ENCODE results near the gene RNF130. TPM values are rescaled to one million over a fixed set of nuclear protein-coding genes. Genes with fewer than 3 reads are reported as not detected.

RNF130 gene
- total RNA-seq, 2 donors from 2014 or later, result 83.9 to 151 TPM

- Histone ChIP-seq H3K27ac (no peak overlapping the region), H3K9me3 (no peaks in the 10 kb centered on the region), H3K36me3 (peaks cover 7% of the 10 kb centered on the region), H3K4me3 (no peak overlapping the region), H3K27me3 (replicated peaks; ENCODE audit: insufficient read depth) (no peaks in the 10 kb centered on the region), H3K4me1 (ENCODE audit: control insufficient read depth in 1 of 2, low read depth in 2 of 2) (peaks cover 9 to 17% of the 10 kb centered on the region in 2 donors)
- DNase-seq (ENCODE audit: low spot score) (no peak), ATAC-seq (ENCODE audit: insufficient number of reproducible peaks, low FRiP score, low read depth) (no peak)
- TF ChIP-seq CTCF (IDR thresholded peaks at IDR 0.05), result no peak
These were observed 28.2 kb downstream of the RNF130 start for GRCh38 chr5:180043377-180043776.

- DNase-seq (ENCODE audit: low spot score), result no peak
- peaks cover 16% of the 10 kb centered on the region for H3K36me3 ChIP-seq
- TF ChIP-seq CTCF (IDR thresholded peaks at IDR 0.05), result no peak
- H3K27me3 ChIP-seq (replicated peaks; ENCODE audit: insufficient read depth), result no peaks in the 10 kb centered on the region
- H3K4me1 ChIP-seq (ENCODE audit: control insufficient read depth in 1 of 2, low read depth in 2 of 2), result peaks cover 0 to 2% of the 10 kb centered on the region in 2 donors
- no peaks in the 10 kb centered on the region for H3K9me3 ChIP-seq
- H3K4me3 ChIP-seq, result no peak overlapping the region
- ATAC-seq (ENCODE audit: insufficient number of reproducible peaks, low FRiP score, low read depth), result no peak
- no peak overlapping the region for H3K27ac ChIP-seq
These were observed 30.0 kb downstream of the RNF130 start for GRCh38 chr5:180041301-180042274.

GRCh38 chr5:180040287-180041214 is 31.0 kb downstream of the RNF130 start:
- Histone ChIP-seq H3K27ac (no peak overlapping the region), H3K36me3 (peaks cover 22% of the 10 kb centered on the region), H3K27me3 (replicated peaks; ENCODE audit: insufficient read depth) (no peaks in the 10 kb centered on the region), H3K9me3 (peaks cover 5% of the 10 kb centered on the region), H3K4me3 (no peak overlapping the region), H3K4me1 (ENCODE audit: control insufficient read depth in 1 of 2, low read depth in 2 of 2) (no peaks in the 10 kb centered on the region)
- TF ChIP-seq CTCF (IDR thresholded peaks at IDR 0.05), result no peak
- DNase-seq (ENCODE audit: low spot score) (no peak), ATAC-seq (ENCODE audit: insufficient number of reproducible peaks, low FRiP score, low read depth) (no peak)

GRCh38 chr5:180035206-180035931 is 36.2 kb downstream of the RNF130 start:
- Histone ChIP-seq H3K27ac (no peak overlapping the region), H3K4me3 (no peak overlapping the region), H3K4me1 (ENCODE audit: control insufficient read depth in 1 of 2, low read depth in 2 of 2) (no peaks in the 10 kb centered on the region), H3K27me3 (replicated peaks; ENCODE audit: insufficient read depth) (no peaks in the 10 kb centered on the region), H3K36me3 (peaks cover 24% of the 10 kb centered on the region), H3K9me3 (peaks cover 10% of the 10 kb centered on the region)
- ATAC-seq (ENCODE audit: insufficient number of reproducible peaks, low FRiP score, low read depth) (no peak), DNase-seq (ENCODE audit: low spot score) (no peak)
- no peak for TF ChIP-seq CTCF (IDR thresholded peaks at IDR 0.05)

Data from thoracic aorta (tissue), 2 donors.